Stimulated activated CD8-positive, alpha-beta memory T cell treated with anti-CD3 and anti-CD28 coated beads, Interleukin-15, amount 100 ng/mL, for 24 hours (primary cell): ENCODE measurements around the gene RFFL.

Source experiments
- DNase-seq: peaks from one replicate; pipeline ENCODE4 v3.0.0-alpha.2; 2020; ENCODE audit warnings: low read depth

Gene RFFL

GRCh38 chr17:34961093-34961911, 102.2 kb downstream of the RFFL start, which contains the start of the genes CCT6B and ZNF830:
Gene CCT6B (minus strand): TSS chr17:34961460. CDS start chr17:34961393, 67 bp downstream.
Gene ZNF830 (plus strand): TSS chr17:34961540. CDS start chr17:34961567, 27 bp downstream.
- DNase-seq, result peak; percentile 66

- no peak for DNase-seq
Observed at GRCh38 chr17:34958438-34958837, 105.1 kb downstream of the RFFL start.
